GM21447 (cell line): ENCODE measurements around the gene CCT6A.
"Not testable (repeated sequence)": the region's sequence is repeated elsewhere in the genome, so short reads cannot be mapped to it uniquely, and the experiment has no call there.

ENCODE experiments used
- ATAC-seq: cut with Tn5 transposase; IDR thresholded peaks from one replicate; pipeline ENCODE4 v1.9.1; 2021; ENCODE audit not compliant: unreplicated experiment

The CCT6A gene

DNA sequence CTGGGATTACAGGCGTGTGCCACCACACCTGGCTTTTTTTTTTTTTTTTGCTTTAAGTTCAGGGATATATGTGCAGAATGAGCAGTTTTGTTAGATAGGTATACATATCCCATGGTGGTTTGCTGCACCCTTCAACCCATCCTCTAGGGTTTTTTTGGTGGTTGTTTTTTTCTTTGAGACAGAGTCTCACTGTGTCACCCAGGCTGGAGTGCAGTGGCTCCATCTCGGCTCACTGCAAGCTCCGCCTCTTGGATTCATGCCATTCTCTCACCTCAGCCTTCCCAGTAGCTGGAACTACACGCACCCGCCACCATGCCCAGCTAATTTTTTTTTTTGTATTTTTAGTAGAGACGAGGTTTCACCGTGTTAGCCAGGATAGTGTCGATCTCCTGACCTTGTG lies 2.8 kb upstream of the CCT6A start:
- ATAC-seq = not testable (repeated sequence)

GRCh38 chr7:56051053-56051338 lies 569 bp upstream of the CCT6A start:
- no peak for ATAC-seq

GRCh38 chr7:56053379-56053778 lies 1.8 kb downstream of the CCT6A start:
- ATAC-seq = no peak

GRCh38 chr7:56053993-56054392 lies 2.4 kb downstream of the CCT6A start:
- no peak for ATAC-seq

- ATAC-seq = no peak
These were observed 10.8 kb downstream of the CCT6A start for GRCh38 chr7:56062382-56062781.

DNA sequence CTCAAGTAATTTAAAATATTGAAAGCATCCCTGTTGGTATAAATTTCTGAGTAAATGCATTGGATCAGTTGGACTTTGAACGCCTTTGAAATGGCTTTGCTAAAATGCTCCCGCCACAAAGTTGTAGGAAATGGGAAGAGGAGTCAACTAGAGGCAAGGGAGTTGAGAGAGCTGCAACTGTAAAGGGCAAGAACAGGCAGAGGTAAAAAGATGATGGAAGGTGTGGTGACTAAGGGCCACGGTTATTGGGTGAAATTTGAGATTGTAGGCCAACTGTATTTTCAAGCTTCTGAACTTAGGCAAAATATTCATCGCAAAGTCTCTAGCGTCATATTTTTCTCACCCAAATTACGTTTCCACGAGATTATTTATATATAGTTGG lies 11.9 kb downstream of the CCT6A start:
- ATAC-seq = no peak

- peak; percentile 85 for ATAC-seq
These were observed 12.5 kb downstream of the CCT6A start, which contains the start of gene SUMF2 for GRCh38 chr7:56063882-56064625. Gene SUMF2, plus strand, starts transcription at chr7:56064286. Its CDS starts 26 bp downstream, at chr7:56064312.

DNA sequence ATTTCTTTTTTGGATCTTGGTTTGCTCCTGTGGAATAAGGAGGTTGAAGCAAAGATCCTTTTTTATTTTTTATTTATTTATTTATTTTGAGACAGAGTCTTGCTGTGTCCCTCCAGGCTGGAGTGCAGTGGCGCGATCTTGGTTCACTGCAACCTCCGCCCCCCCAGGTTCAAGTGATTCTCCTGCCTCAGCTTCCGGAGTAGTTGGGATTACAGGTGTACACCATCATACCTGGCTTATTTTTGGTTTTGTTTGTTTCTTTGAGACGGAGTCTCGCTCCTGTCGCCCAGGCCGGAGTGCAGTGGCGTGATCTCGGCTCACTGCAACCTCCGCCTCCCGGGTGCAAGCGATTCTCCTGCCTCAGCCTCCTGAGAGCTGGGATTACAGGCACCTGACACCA lies 14.8 kb downstream of the CCT6A start:
- ATAC-seq = not testable (repeated sequence)

DNA sequence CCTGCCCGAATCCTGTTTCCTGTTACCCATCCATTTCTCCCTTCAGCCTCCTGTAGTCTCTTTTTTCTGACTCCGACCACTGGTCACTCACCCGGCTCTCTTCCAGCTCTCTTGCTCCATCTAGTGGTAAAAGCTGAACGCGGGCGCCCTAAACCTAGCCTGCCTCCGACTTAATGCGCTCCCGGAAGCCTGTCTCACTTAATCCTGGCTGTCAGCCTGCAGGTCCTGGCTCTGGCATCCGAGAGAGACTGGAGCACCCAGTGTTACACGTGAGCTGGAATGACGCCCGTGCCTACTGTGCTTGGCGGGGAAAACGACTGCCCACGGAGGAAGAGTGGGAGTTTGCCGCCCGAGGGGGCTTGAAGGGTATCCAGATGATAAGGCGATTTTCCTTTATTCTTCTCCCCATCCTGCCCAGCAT lies 22.8 kb downstream of the CCT6A start:
- ATAC-seq = peak; percentile 93

GRCh38 chr7:56077681-56078080 lies 26.1 kb downstream of the CCT6A start:
- ATAC-seq = no peak

GRCh38 chr7:56078196-56078595 lies 26.6 kb downstream of the CCT6A start:
- ATAC-seq = no peak

DNA sequence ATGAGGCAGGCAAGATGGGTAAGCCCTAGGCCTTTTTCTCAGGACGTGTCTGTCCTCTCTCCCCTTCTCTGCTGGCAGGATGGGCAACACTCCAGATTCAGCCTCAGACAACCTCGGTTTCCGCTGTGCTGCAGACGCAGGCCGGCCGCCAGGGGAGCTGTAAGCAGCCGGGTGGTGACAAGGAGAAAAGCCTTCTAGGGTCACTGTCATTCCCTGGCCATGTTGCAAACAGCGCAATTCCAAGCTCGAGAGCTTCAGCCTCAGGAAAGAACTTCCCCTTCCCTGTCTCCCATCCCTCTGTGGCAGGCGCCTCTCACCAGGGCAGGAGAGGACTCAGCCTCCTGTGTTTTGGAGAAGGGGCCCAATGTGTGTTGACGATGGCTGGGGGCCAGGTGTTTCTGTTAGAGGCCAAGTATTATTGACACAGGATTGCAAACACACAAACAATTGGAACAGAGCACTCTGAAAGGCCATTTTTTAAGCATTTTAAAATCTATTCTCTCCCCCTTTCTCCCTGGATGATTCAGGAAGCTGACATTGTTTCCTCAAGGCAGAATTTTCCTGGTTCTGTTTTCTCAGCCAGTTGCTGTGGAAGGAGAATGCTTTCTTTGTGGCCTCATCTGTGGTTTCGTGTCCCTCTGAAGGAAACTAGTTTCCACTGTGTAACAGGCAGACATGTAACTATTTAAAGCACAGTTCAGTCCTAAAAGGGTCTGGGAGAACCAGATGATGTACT lies 28.1 kb downstream of the CCT6A start:
- no peak for ATAC-seq

DNA sequence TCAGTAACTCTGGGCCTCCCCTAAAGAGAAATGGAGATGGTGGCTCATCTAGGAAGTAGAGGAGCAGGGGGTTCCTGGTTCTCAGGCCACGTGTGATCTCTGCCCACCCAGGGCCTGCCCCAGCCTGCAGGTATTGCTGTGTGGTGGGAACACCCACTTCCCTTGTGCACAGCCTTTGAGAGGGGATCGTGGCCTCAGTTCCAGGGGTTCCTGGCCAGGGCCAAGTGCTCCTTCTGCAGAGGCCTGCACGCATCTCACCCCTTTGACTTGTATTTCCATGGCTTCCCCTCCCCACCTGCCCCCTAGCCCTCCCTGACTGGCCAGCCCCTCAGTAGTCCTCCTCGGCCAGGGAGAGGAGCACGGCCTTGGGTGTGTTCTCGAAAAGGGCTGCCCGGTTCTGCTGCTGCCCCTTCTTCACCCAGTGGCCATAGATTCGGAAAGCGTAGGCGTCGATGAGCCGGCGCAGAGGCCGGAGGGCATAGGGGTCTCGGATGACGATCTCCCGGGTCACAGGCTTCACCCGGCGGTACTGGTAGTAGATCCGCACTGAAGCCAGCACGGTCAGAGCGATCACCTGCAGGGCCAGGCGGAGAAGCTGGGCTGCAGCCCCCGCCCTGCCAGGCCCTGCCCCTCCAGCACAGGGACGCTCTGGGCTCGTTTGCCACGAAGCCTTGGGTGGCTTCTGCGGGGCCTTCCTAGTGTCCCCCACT lies 29.3 kb downstream of the CCT6A start:
- not testable (repeated sequence) for ATAC-seq

DNA sequence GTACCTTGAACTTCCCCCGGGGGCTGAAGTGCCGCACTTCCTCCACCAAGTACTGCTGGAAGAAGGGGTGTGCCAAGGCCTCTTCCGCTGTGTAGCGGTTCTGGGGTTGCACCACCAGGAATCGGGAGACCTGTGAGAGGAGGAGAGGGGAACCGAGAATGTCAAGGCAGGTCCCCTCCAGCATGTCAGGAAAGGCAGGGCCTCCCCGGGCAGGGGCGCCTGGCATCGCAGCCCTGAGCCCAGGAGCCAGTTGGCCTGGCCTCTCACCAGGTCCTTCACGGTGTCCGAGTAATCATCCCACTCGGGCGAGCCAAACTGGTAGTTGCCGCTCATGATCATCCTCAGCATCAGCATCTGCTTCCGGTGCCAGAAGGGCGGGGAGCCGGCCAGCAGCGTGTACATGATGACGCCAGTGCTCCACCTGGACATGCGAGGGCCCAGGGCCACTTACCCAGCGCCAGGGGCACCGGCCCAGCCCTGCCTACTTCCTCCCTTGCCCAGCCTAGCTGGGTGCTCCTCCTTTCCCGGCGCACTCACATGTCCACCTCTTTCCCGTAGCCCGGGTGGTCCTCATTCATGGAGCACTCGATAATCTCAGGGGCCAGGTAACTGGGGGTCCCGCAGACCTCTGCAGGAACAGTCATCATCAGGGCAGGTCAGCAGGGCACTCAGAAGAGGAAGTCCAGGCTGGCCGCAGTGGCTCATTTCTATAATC lies 30.2 kb downstream of the CCT6A start:
- ATAC-seq = no peak

GRCh38 chr7:56083150-56083785 lies 31.7 kb downstream of the CCT6A start:
- no peak for ATAC-seq

GRCh38 chr7:56086761-56087160 lies 35.2 kb downstream of the CCT6A start:
- ATAC-seq = no peak

DNA sequence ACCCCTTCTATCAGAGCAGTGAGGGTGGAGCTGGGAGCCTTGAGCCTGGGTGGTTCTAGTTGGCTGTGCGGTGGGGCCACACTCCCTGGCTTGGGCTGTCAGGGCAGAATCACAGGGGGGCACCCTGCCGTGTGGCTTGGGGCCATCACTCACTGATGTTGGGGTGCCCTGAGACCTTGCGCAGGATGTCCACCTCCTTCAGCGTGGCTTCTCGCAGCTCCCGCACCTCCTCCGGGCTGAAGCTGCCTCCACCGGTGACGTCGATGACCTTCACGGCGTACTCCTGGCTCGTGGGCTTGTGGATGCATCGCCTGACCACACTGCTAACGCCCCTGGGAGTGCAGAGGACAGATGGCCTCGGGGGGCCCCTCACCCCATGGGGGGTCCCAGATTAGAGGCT lies 35.9 kb downstream of the CCT6A start:
- no peak for ATAC-seq

- no peak for ATAC-seq
These were observed 40.0 kb downstream of the CCT6A start for GRCh38 chr7:56091591-56091990.

DNA sequence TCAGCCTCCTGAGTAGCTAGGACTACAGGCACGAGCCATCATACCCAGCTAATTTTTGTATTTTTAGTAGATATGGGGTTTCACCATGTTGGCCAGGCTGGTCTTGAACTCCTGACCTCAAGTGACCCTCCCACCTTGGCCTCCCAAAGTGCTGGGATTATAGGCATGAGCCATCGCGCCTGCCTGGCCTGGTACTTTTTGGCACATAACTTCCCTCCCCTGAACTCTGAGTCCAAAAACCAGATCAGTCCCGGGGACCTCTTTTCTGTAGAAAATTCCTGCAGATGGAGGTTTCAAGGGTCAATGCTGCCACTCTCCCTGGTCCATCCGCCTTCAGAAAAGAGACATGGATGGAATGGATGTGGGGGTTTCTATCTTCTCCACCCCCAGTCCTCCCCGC lies 40.8 kb downstream of the CCT6A start:
- not testable (repeated sequence) for ATAC-seq

DNA sequence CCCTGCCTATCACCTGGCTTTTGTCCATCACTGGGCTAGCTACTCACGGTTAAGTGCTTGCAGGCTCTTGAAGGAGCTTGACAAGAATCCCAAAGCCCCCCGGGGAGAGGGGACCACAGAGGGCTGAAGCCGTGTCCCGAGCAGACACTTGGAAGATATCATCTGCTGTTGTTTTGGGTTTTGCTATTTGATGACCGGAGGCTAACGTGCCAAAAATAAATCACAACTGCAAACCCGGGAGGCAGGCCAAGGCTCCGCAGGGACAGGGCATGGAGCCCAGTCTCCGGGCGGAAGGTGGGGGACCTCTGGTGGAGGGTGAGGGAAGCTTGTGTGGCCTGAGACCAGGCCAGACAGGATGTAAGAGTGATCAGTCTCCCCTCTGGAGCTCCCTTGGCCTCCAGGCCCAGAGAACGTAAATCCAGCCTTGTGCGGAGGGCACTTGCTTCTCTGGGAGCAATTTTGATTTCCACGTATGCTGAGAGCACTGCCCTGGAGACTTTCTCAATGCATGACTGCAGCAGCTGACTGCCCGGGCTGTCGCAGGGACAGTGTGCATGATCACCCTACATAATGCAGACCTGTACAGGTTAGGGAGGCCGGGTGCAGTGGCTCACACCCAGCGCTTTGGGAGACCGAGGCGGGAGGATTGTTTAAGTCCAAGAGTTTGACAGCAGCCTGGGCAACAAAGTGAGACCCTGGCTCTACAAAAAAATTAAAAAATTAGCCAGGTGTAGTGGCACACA lies 41.4 kb downstream of the CCT6A start, which contains the start of gene PHKG1:
TSS of gene PHKG1 (minus strand) at position 164 of the 743 bp plus-strand sequence. CDS start 4,011 bp downstream, outside the sequence.
- no peak for ATAC-seq
